CD4-positive, alpha-beta memory T cell (primary cell): ENCODE results near the gene CNTF. TPM values are rescaled to one million over a fixed set of nuclear protein-coding genes. Genes with fewer than 3 reads are reported as not detected.

Experiments used
- CTCF ChIA-PET: fragments of 350-600 bp; sonication (Branson Sonifier 250); formaldehyde crosslinking; loops from one replicate; lab custom pipeline; 2021; ENCODE audit warnings: inconsistent platforms; ENCODE audit not compliant: partially characterized antibody; lab: Charles Lee
- POLR2A ChIA-PET: fragments of 350-600 bp; sonication (Branson Sonifier 250); formaldehyde crosslinking; loops from one replicate; lab custom pipeline; 2021; ENCODE audit not compliant: partially characterized antibody; lab: Charles Lee
- DNase-seq, 5 donors: peaks; one replicate each; pipeline versions ENCODE4 v3.0.0 to v3.0.0-alpha.2; 2020 to 2022; ENCODE audit warnings: mixed read lengths in 1 of 5
- H3K27ac ChIP-seq: one replicate; pipeline ENCODE4 v1.7.0; 2013; ENCODE audit warnings: low read depth, low read length
- H3K27me3 ChIP-seq: 2 replicates; pipeline ENCODE4 v1.7.0; 2013; ENCODE audit warnings: mild to moderate bottlenecking, low read length, moderate library complexity; ENCODE audit not compliant: insufficient read depth
- H3K36me3 ChIP-seq: 2 replicates; pipeline ENCODE4 v1.7.0; 2013; ENCODE audit warnings: mild to moderate bottlenecking, low read length, moderate library complexity; ENCODE audit not compliant: insufficient read depth
- H3K4me1 ChIP-seq: 2 replicates; pipeline ENCODE4 v1.7.0; 2013; ENCODE audit warnings: mild to moderate bottlenecking, low read length, moderate library complexity; ENCODE audit not compliant: insufficient read depth
- H3K4me3 ChIP-seq, 2 donors: one replicate each; pipeline ENCODE4 v1.7.0; 2013; ENCODE audit warnings: low read length in 2 of 2, mild to moderate bottlenecking in 1 of 2
- H3K9me3 ChIP-seq, 2 donors: one replicate each; pipeline ENCODE4 v1.7.0; 2013; ENCODE audit warnings: low read length in 2 of 2, control low read depth in 1 of 2; ENCODE audit not compliant: control insufficient read depth in 1 of 2
- H3K27ac Mint-ChIP-seq, 7 donors: one replicate each; pipeline ENCODE4 v1.8.0; 2020 to 2021; ENCODE audit warnings: mixed read lengths in 7 of 7, mild to moderate bottlenecking in 6 of 7, inconsistent platforms in 3 of 7, moderate library complexity in 3 of 7
- H3K27me3 Mint-ChIP-seq, 2 donors: one replicate each; pipeline ENCODE4 v1.8.0; 2020 to 2021; ENCODE audit warnings: mixed read lengths in 2 of 2
- H3K36me3 Mint-ChIP-seq, 2 donors: one replicate each; pipeline ENCODE4 v1.8.0; 2020 to 2021; ENCODE audit warnings: mixed read lengths in 2 of 2, inconsistent platforms in 1 of 2, mild to moderate bottlenecking in 1 of 2
- H3K4me1 Mint-ChIP-seq, 4 donors: one replicate each; pipeline ENCODE4 v1.8.0; 2020 to 2021; ENCODE audit warnings: mixed read lengths in 4 of 4, mild to moderate bottlenecking in 1 of 4
- H3K4me3 Mint-ChIP-seq, 8 donors: one replicate each; pipeline ENCODE4 v1.8.0; 2020 to 2021; ENCODE audit warnings: mixed read lengths in 8 of 8, mild to moderate bottlenecking in 7 of 8, moderate library complexity in 6 of 8, inconsistent platforms in 3 of 8
- H3K9me3 Mint-ChIP-seq, 8 donors: one replicate each; pipeline ENCODE4 v1.8.0; 2020 to 2021; ENCODE audit warnings: mixed read lengths in 8 of 8, mild to moderate bottlenecking in 5 of 8, inconsistent platforms in 3 of 8, moderate library complexity in 1 of 8
- intact Hi-C: fragments of 100-400 bp; cut with micrococcal nuclease; formaldehyde crosslinking; loops from one replicate; pipeline ENCODE4 v1.15.1; 2023
- polyA plus RNA-seq, 2 donors: library from polyadenylated mRNA; unstranded; fragments of 300-500 nt; fragmentation: Illumina TruSeq; gene quantifications; one replicate each; pipeline ENCODE4 v1.2.3, GENCODE V29; 2021
- total RNA-seq, 2 experiments: library from RNA; stranded (reverse); gene quantifications; one replicate each; pipeline ENCODE4 v1.2.3, GENCODE V29; 2021

The CNTF gene
- total and polyA plus RNA-seq, 4 experiments from 2014 or later = 0.10 to 2.9 (median 2.6) TPM; not detected in 1

DNA sequence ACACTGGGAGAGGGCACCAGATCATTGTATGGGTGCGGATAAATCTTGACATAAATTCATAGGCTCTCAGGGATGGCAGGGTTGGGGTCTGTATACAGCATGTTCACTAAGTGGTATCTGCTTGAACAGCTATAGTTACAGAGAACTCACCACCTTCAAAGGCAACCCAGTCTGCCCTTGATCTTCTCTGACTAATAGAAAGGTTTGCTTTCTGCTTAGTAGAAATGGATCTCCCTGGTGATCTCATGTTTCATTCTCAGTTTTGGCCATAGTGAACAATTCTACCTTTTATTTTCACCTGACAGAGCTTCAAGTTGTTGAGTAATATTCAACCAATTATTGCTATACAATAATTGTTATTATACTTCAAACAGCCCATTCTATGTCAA, 32.4 kb downstream of the CNTF start:
- Histone ChIP-seq H3K36me3 (no peaks in the 10 kb centered on the region), H3K27ac (no peak overlapping the region), H3K9me3 (no peaks in the 10 kb centered on the region), H3K27me3 (no peaks in the 10 kb centered on the region), H3K4me3 (no peak overlapping the region), H3K4me1 (no peaks in the 10 kb centered on the region)
- H3K27ac Mint-ChIP-seq = no peak overlapping the region
- peaks cover 0 to 5% of the 10 kb centered on the region in 2 donors for H3K27me3 Mint-ChIP-seq
- no peak for DNase-seq
- CTCF ChIA-PET = interaction anchor here (0.9 to 5.2 kb wide), 10 partner anchors 9 to 503 kb away, joined by 3 to 58 read pairs (median 10); no protein-coding TSS in a partner anchor
- no peaks in the 10 kb centered on the region for H3K9me3 Mint-ChIP-seq
- intact Hi-C loops = loop anchor here (1.0 to 10.0 kb wide), 5 partner anchors 20 to 503 kb away; no protein-coding TSS in a partner anchor
- POLR2A ChIA-PET = no interaction called here
- peaks cover 0 to 2% (median under 1%) of the 10 kb centered on the region in 4 donors for H3K4me1 Mint-ChIP-seq
- H3K4me3 Mint-ChIP-seq = no peak overlapping the region
- H3K36me3 Mint-ChIP-seq = no peaks in the 10 kb centered on the region

DNA sequence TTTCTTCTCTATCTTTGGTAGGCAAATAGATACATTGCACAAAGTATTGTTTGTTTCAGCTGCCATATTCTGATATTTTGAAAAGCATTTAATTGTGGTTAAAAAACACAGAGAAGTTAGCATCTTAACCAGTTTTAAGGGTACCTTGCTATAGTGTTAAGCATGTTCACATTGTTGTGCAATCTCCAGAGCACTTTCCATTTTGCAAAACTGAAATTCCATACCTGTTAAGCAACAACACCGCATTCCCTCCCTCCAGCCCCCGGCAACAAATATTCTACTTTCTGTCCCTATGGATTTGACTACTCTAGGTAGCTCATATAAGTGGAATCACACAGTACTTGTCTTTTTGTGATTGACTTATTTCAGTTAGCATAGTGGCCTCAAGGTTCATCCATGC, 33.9 kb downstream of the CNTF start:
- Mint-ChIP-seq H3K27me3 (peaks cover 0 to 2% of the 10 kb centered on the region in 2 donors), H3K4me1 (peaks cover 0 to 2% (median under 1%) of the 10 kb centered on the region in 4 donors), H3K27ac (no peak overlapping the region), H3K4me3 (no peak overlapping the region), H3K36me3 (no peaks in the 10 kb centered on the region), H3K9me3 (no peaks in the 10 kb centered on the region)
- no peak overlapping the region for H3K4me3 ChIP-seq
- H3K36me3 ChIP-seq = no peaks in the 10 kb centered on the region
- H3K27me3 ChIP-seq = no peaks in the 10 kb centered on the region
- H3K4me1 ChIP-seq = no peaks in the 10 kb centered on the region
- ChIA-PET POLR2A (no interaction called here), CTCF (interaction anchor here (1.3 to 5.2 kb wide), 3 partner anchors 18 to 502 kb away, joined by 4 to 58 read pairs (median 13); no protein-coding TSS in a partner anchor)
- no peak overlapping the region for H3K27ac ChIP-seq
- no peak for DNase-seq
- intact Hi-C loops = loop anchor here (10.0 kb wide), 1 partner anchor 268 kb away; no protein-coding TSS in a partner anchor
- no peaks in the 10 kb centered on the region for H3K9me3 ChIP-seq

DNA sequence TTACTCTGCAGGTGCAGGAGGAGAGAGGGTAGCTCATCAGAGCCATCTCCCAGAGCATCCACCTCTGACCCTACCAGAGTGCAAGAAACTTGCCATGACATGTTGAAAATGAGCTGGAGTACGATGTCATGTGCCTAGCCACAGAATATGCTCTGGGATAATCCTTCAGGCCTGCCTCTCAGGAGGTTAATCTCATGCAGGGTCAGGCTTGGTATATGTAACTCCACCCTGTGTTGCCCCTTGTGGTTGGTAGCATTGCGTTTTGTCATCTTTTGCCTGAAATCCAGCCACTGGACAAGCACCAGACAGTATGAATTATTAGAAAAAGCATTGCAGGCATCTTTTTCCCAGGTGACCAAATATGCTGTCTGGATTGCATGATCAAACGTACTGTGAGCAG, 36.2 kb downstream of the CNTF start:
- CTCF ChIA-PET = interaction anchor here (0.9 to 1.7 kb wide), 3 partner anchors 18 to 62 kb away, joined by 3 to 4 read pairs (median 3); no protein-coding TSS in a partner anchor
- Histone ChIP-seq H3K4me1 (no peaks in the 10 kb centered on the region), H3K27ac (no peak overlapping the region), H3K4me3 (no peak overlapping the region), H3K27me3 (no peaks in the 10 kb centered on the region), H3K9me3 (no peaks in the 10 kb centered on the region), H3K36me3 (no peaks in the 10 kb centered on the region)
- Mint-ChIP-seq H3K27ac (no peak overlapping the region), H3K36me3 (no peaks in the 10 kb centered on the region), H3K4me3 (no peak overlapping the region), H3K4me1 (peaks cover 0 to 2% (median under 1%) of the 10 kb centered on the region in 4 donors), H3K9me3 (no peaks in the 10 kb centered on the region), H3K27me3 (peaks cover under 1 to 11% of the 10 kb centered on the region in 2 donors)
- intact Hi-C loops = loop anchor here (10.0 kb wide), 1 partner anchor 266 kb away; no protein-coding TSS in a partner anchor
- POLR2A ChIA-PET = no interaction called here
- DNase-seq = no peak

DNA sequence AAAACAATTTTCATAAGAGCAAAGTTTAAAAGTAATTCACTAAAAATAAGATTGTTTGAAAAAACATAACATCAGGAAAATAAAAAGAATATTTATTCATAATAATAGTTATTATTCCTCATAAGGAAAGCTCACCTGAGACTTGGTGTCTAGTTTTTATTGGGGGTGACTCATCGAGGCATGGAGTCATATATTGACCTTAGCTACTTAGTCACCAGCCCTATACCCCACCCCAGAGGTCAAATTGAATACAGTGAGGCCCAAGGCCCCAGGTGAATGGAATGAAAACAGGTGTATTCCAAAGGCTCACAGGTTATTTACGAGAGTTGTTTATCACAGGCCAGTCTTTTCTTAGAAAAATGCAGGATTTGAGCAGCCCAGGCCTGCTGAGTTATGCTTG, 36.9 kb downstream of the CNTF start:
- Mint-ChIP-seq H3K9me3 (no peaks in the 10 kb centered on the region), H3K4me3 (no peak overlapping the region), H3K4me1 (no peaks in the 10 kb centered on the region), H3K27me3 (peaks cover 5 to 19% of the 10 kb centered on the region in 2 donors), H3K27ac (no peak overlapping the region), H3K36me3 (no peaks in the 10 kb centered on the region)
- Histone ChIP-seq H3K9me3 (no peaks in the 10 kb centered on the region), H3K27ac (no peak overlapping the region), H3K4me1 (no peaks in the 10 kb centered on the region), H3K36me3 (no peaks in the 10 kb centered on the region), H3K4me3 (no peak overlapping the region), H3K27me3 (no peaks in the 10 kb centered on the region)
- no peak for DNase-seq
- intact Hi-C loops = loop anchor here (10.0 kb wide), 1 partner anchor 265 kb away; no protein-coding TSS in a partner anchor
- POLR2A ChIA-PET = no interaction called here
- CTCF ChIA-PET = interaction anchor here (1.7 kb wide), 1 partner anchor 61 kb away, joined by 3 read pairs; no protein-coding TSS in a partner anchor

DNA sequence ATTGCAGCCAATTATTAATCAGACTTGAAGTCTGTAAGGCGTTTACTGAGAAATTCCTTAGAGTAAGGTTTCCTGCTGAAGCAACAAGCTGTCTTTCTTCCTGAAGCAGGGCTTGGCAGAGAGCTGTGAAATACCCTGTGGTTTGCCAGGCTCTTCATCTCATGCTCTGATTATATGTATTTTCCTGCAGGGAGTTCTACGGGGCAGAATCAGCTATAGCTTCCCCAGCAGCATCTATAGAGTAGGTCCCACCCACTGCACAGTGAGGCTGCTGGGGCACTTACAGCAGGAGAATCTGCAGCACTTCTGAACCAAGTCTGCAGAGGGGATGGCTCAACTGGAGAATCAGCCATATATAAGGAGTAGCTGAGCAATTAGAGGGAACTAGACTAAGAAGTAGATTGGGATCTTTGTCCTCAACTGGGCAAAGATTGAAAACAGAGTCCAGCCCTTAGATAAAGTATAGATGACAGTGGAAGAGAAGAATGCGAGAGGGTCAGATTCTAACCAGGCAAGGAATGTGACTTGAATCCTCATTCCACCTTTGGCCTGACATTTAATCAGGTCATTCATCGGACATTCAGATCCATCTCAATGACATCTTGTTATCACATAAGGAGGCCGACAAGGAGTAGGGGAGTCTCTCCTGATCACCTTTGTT, 37.6 kb downstream of the CNTF start:
- peaks cover 7 to 22% of the 10 kb centered on the region in 2 donors for H3K27me3 Mint-ChIP-seq
- no peaks in the 10 kb centered on the region for H3K27me3 ChIP-seq
- no peaks in the 10 kb centered on the region for H3K36me3 Mint-ChIP-seq
- no peak overlapping the region for H3K27ac ChIP-seq
- H3K4me3 Mint-ChIP-seq = no peak overlapping the region
- H3K9me3 Mint-ChIP-seq = no peaks in the 10 kb centered on the region
- H3K9me3 ChIP-seq = no peaks in the 10 kb centered on the region
- no peaks in the 10 kb centered on the region for H3K36me3 ChIP-seq
- intact Hi-C loops = loop anchor here (10.0 kb wide), 1 partner anchor 265 kb away; no protein-coding TSS in a partner anchor
- H3K4me1 Mint-ChIP-seq = no peaks in the 10 kb centered on the region
- no peak for DNase-seq
- H3K4me1 ChIP-seq = no peaks in the 10 kb centered on the region
- POLR2A ChIA-PET = no interaction called here
- no peak overlapping the region for H3K4me3 ChIP-seq
- no peak overlapping the region for H3K27ac Mint-ChIP-seq
- CTCF ChIA-PET = no interaction called here

DNA sequence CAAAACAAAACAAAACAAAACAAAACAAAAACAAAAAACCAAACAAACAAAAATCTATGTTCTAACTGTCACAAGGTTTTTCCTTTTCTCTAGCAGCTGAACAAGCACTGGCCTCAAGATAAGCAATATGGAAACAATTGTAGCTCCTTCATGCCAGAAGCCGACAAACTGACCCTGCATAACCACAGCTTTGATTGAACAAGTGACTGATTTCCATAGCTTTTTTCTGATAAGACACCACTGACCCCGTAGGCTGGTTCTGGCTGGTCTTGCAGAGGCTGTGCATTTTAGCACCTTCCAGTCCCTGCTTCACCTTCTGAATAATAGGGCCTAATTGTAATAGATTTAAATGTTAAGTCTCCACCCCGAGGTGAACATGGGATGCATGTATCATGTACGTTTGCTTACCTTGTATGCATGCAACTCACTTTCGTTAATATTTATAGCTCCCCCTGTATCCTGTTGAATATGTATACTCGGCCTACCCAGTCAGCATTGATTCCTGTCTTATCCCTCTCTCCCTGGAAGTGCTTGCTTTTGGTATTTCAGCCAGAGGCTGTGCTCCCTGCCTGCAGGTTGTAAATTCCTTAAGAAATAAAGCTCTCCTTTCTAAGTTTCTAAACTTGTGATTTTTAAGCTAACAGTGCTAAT, 49.6 kb downstream of the CNTF start:
- Mint-ChIP-seq H3K27ac (no peak overlapping the region), H3K36me3 (no peaks in the 10 kb centered on the region), H3K9me3 (no peaks in the 10 kb centered on the region), H3K4me1 (no peaks in the 10 kb centered on the region), H3K4me3 (no peak overlapping the region), H3K27me3 (no peaks in the 10 kb centered on the region)
- intact Hi-C loops = loop anchor here (10.0 kb wide), 1 partner anchor 1327 kb away; no protein-coding TSS in a partner anchor
- CTCF ChIA-PET = interaction anchor here (0.8 to 3.3 kb wide), 7 partner anchors 8 to 104 kb away, joined by 3 to 13 read pairs (median 5); no protein-coding TSS in a partner anchor
- Histone ChIP-seq H3K36me3 (no peaks in the 10 kb centered on the region), H3K27me3 (no peaks in the 10 kb centered on the region), H3K27ac (no peak overlapping the region), H3K4me1 (no peaks in the 10 kb centered on the region), H3K9me3 (no peaks in the 10 kb centered on the region), H3K4me3 (no peak overlapping the region)
- DNase-seq = no peak
- POLR2A ChIA-PET = interaction anchor here (1.2 kb wide), 1 partner anchor 14 kb away, joined by 6 read pairs; no protein-coding TSS in a partner anchor

DNA sequence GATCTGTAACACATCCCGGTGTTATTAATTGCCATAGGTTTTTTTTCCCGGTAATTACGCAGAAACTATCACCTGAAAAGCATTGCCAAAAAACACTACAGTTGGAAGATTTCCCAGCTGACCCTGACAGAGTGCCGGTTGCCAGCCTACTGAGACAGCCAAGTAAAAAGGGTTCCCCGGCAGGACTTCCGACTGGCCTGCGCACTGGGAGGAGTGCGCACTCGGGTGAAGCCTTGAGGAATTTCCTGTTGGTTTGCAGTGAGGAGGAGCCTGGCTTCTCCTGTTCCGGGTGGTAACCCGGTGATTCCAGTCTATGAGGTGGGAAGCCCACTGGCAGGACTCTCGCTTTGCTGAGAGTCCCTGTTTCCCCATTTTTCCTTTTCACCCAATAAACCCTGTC, 52.1 kb downstream of the CNTF start:
- ChIA-PET POLR2A (no interaction called here), CTCF (interaction anchor here (0.8 to 3.3 kb wide), 6 partner anchors 12 to 107 kb away, joined by 3 to 13 read pairs (median 4); no protein-coding TSS in a partner anchor)
- Histone ChIP-seq H3K27ac (no peak overlapping the region), H3K36me3 (no peaks in the 10 kb centered on the region), H3K27me3 (no peaks in the 10 kb centered on the region), H3K4me1 (no peaks in the 10 kb centered on the region), H3K4me3 (no peak overlapping the region), H3K9me3 (no peaks in the 10 kb centered on the region)
- intact Hi-C loops = loop anchor here (1.0 to 10.0 kb wide), 5 partner anchors 20 to 1330 kb away; no protein-coding TSS in a partner anchor
- H3K27ac Mint-ChIP-seq = no peak overlapping the region
- H3K27me3 Mint-ChIP-seq = peaks cover 0 to 3% of the 10 kb centered on the region in 2 donors
- DNase-seq = no peak
- no peaks in the 10 kb centered on the region for H3K9me3 Mint-ChIP-seq
- no peak overlapping the region for H3K4me3 Mint-ChIP-seq
- no peaks in the 10 kb centered on the region for H3K36me3 Mint-ChIP-seq
- H3K4me1 Mint-ChIP-seq = no peaks in the 10 kb centered on the region
